ENCODE results near the gene URB2.

DNA sequence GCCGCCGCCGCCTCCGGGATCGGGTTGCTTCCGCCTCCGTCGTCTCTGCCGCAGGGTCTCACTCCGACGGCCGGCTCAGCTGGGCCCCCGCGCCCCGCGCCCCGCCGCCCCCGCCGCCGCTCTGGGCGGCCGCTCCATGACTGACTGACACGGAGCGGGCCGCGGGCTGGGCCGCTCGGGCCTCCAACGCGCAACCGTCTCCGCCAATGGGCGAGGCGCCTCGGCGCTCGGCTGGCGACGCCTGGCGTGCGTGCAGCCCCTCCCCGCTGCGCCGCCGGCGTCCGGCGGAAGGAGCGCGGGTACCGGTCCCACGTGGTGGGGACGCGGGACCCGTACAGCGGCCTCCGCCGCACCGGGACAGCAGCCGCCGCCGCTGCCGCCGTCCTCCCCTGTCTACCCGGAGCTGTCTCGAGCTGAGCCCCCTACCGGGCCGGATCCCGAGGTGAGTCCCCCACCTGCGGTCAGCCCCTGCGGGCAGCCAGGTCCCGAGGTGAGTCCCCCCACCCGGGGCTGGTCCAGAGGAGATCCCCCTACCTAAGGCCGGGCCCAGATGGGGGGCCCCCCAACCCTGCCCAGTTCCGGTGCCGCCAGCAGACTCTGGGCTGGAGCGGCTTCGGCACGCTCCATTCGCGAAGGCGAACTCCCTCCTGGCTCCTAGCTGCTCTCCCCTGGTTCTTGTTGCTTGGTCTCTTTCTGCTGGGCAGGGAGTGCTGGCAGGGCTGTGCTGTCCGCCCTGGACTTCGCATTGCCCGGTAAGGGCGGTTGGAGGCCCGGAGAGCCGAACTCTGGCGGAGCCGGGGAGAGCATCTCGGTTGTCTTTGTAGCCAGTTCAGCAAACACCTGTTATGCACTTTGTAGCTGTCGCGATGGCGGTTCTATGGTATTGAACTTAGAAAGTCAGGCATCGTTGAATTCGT is at the start of gene URB2, which contains the start of gene TAF5L:
- TF ChIP-seq, protein P1, sequence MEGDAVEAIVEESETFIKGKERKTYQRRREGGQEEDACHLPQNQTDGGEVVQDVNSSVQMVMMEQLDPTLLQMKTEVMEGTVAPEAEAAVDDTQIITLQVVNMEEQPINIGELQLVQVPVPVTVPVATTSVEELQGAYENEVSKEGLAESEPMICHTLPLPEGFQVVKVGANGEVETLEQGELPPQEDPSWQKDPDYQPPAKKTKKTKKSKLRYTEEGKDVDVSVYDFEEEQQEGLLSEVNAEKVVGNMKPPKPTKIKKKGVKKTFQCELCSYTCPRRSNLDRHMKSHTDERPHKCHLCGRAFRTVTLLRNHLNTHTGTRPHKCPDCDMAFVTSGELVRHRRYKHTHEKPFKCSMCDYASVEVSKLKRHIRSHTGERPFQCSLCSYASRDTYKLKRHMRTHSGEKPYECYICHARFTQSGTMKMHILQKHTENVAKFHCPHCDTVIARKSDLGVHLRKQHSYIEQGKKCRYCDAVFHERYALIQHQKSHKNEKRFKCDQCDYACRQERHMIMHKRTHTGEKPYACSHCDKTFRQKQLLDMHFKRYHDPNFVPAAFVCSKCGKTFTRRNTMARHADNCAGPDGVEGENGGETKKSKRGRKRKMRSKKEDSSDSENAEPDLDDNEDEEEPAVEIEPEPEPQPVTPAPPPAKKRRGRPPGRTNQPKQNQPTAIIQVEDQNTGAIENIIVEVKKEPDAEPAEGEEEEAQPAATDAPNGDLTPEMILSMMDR (IDR thresholded peaks at IDR 0.05) = peak in 3 of 6 experiments; percentile 20 to 37 (median 32)
- TF ChIP-seq POLR2A (IDR thresholded peaks at IDR 0.05) (peak in 2 of 4 donors; percentile 8 to 71), POLR2AphosphoS5 (IDR thresholded peaks at IDR 0.05) (peak in 1 of 2 donors; percentile 79), EP300 (IDR thresholded peaks at IDR 0.05) (no peak)
